Sigmoid colon (tissue), 7 donors: Measurements from ENCODE around the gene KRTAP4-8. TPM values are rescaled to one million over a fixed set of nuclear protein-coding genes. Genes with fewer than 3 reads are reported as not detected.
"Not testable (repeated sequence)": the region's sequence is repeated elsewhere in the genome, so short reads cannot be mapped to it uniquely, and the experiment has no call there.

ENCODE experiments used
- DNase-seq: peaks from one replicate; pipeline ENCODE4 v3.0.0-alpha.2; 2019
- H3K27ac ChIP-seq, 4 donors: fragments of 200-600 bp; sonication (generic); one replicate each; pipeline ENCODE4 v1.5.1; 2016 to 2019; ENCODE audit warnings: mild to moderate bottlenecking in 1 of 4
- H3K27me3 ChIP-seq, 3 donors: fragments of 200-600 bp; sonication (generic); one replicate each; pipeline ENCODE4 v1.5.1; 2019; ENCODE audit warnings: mild to moderate bottlenecking in 1 of 3
- H3K36me3 ChIP-seq, 4 donors: fragments of 200-600 bp; sonication (generic); one replicate each; pipeline ENCODE4 v1.5.1; 2016 to 2019
- H3K4me1 ChIP-seq, 4 donors: fragments of 200-600 bp; sonication (generic); one replicate each; pipeline ENCODE4 v1.5.1; 2017 to 2019
- H3K4me3 ChIP-seq, 4 donors: fragments of 200-600 bp; sonication (generic); one replicate each; pipeline ENCODE4 v1.5.1; 2017 to 2019; ENCODE audit warnings: mild to moderate bottlenecking in 2 of 4, moderate library complexity in 1 of 4
- H3K9me3 ChIP-seq, 4 donors: fragments of 200-600 bp in 3 of 4; sonication (generic) in 3 of 4; one replicate each; pipeline versions ENCODE4 v1.5.1 to v1.6.1; 2013 to 2019
- EP300 ChIP-seq, 4 donors: sonication (generic); formaldehyde crosslinking; IDR thresholded peaks; one replicate each; pipeline ENCODE4 v1.6.1; 2017; ENCODE audit warnings: antibody characterized with exemption in 4 of 4
- POLR2A ChIP-seq, 2 donors: fragments of 450-650 bp; IDR thresholded peaks; one replicate each; pipeline ENCODE4 v1.6.1; 2016; ENCODE audit warnings: antibody characterized with exemption in 2 of 2, mild to moderate bottlenecking in 2 of 2, moderate library complexity in 2 of 2
- POLR2AphosphoS5 ChIP-seq, 4 donors: sonication (generic); formaldehyde crosslinking; IDR thresholded peaks; one replicate each; pipeline ENCODE4 v1.6.1; 2017; ENCODE audit warnings: antibody characterized with exemption in 4 of 4
- WGBS, 2 donors: extraction: QIAGEN DNeasy Blood & Tissue Kit; methylation state at CpG; one replicate each; pipeline ENCODE4 v1.1.7; 2013; 5-methylcytosine and 5-hydroxymethylcytosine counted together
- intact Hi-C: fragments of 100-400 bp; cut with DNase I; formaldehyde crosslinking; loops from one replicate; pipeline ENCODE4 v1.15.1; 2023
- polyA plus RNA-seq, 3 donors: library from polyadenylated mRNA; stranded (reverse); fragments of 200-250 nt; gene quantifications; one replicate each; pipeline ENCODE4 v1.2.3, GENCODE V29; 2013
- total RNA-seq, 4 donors: library from RNA; depleted of rRNA; stranded (reverse); fragments of >200 nt; gene quantifications; one replicate each; pipeline ENCODE4 v1.1.0, GENCODE V29; 2016
- TF ChIP-seq, protein P1 (sequence below), 4 experiments: fragments of 450-650 bp in 3 of 4; fragments of 200-600 bp in 1 of 4; IDR thresholded peaks; one replicate each; pipeline ENCODE4 v1.5.1; 2016 to 2019; ENCODE audit warnings: antibody characterized with exemption in 4 of 4, mild to moderate bottlenecking in 3 of 4, moderate library complexity in 2 of 4
- donor health status: healthy with polysubstance abuse.
- donor health status: Bipolar disorder and iron deficiency.
- donor health status: healthy.

Gene KRTAP4-8
- total and polyA plus RNA-seq, 7 donors, result not detected

- no peak for DNase-seq
- H3K36me3 ChIP-seq, result no peaks in the 10 kb centered on the region
- intact Hi-C loops, result no loop called here
- no peaks in the 10 kb centered on the region for H3K27me3 ChIP-seq
- no peaks in the 10 kb centered on the region for H3K9me3 ChIP-seq
- no peak overlapping the region for H3K27ac ChIP-seq
- no peak overlapping the region for H3K4me3 ChIP-seq
- peaks cover 0 to 21% (median 9%) of the 10 kb centered on the region in 4 donors for H3K4me1 ChIP-seq
- WGBS, 2 donors, result 92 to 100% methylated on average over 1 of the region's 1 CpG
- TF ChIP-seq POLR2A (IDR thresholded peaks at IDR 0.05) (no peak), EP300 (IDR thresholded peaks at IDR 0.05) (no peak), POLR2AphosphoS5 (IDR thresholded peaks at IDR 0.05) (no peak)
- TF ChIP-seq, protein P1, sequence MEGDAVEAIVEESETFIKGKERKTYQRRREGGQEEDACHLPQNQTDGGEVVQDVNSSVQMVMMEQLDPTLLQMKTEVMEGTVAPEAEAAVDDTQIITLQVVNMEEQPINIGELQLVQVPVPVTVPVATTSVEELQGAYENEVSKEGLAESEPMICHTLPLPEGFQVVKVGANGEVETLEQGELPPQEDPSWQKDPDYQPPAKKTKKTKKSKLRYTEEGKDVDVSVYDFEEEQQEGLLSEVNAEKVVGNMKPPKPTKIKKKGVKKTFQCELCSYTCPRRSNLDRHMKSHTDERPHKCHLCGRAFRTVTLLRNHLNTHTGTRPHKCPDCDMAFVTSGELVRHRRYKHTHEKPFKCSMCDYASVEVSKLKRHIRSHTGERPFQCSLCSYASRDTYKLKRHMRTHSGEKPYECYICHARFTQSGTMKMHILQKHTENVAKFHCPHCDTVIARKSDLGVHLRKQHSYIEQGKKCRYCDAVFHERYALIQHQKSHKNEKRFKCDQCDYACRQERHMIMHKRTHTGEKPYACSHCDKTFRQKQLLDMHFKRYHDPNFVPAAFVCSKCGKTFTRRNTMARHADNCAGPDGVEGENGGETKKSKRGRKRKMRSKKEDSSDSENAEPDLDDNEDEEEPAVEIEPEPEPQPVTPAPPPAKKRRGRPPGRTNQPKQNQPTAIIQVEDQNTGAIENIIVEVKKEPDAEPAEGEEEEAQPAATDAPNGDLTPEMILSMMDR (IDR thresholded peaks at IDR 0.05), result no peak
These were observed 40.4 kb downstream of the KRTAP4-8 start for GRCh38 chr17:41057547-41057946.

GRCh38 chr17:41055130-41055529 is 42.8 kb downstream of the KRTAP4-8 start, which contains the start of gene KRTAP2-2:
Gene KRTAP2-2, minus strand, starts transcription at chr17:41055230. Its CDS starts 19 bp downstream, at chr17:41055211.
- H3K27ac ChIP-seq, intact Hi-C loops, H3K4me1 ChIP-seq, H3K9me3 ChIP-seq, H3K27me3 ChIP-seq, DNase-seq, H3K4me3 ChIP-seq, H3K36me3 ChIP-seq: not testable (repeated sequence)
- 48 to 71% methylated on average over 1 of the region's 6 CpGs for WGBS, 2 donors

GRCh38 chr17:41054556-41054955 is 43.4 kb downstream of the KRTAP4-8 start:
- 80 to 87% methylated on average over 9 of the region's 9 CpGs for WGBS, 2 donors
- H3K27me3 ChIP-seq, DNase-seq, intact Hi-C loops, H3K9me3 ChIP-seq, H3K4me3 ChIP-seq, H3K27ac ChIP-seq, H3K36me3 ChIP-seq, H3K4me1 ChIP-seq: not testable (repeated sequence)

DNA sequence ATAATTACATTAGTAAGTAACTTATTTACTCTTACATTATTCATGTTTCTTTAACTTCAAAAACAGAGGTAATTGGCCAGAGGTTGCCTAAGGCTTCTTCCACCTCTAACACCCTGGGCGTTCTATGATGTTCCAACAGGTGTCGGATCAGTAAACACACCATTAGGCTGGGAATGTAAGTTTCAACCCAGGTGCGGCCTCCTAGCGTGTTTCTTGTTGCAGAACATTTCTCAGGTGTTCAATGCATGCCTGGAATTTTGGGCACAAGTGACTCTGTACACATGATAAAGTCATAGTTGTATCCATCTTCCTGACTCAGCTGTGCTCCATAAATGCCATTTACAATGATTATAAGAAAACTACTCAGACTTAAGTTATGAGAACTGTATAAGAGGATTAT is 43.9 kb downstream of the KRTAP4-8 start:
- Histone ChIP-seq H3K36me3 (no peaks in the 10 kb centered on the region), H3K27me3 (peaks cover 0 to 8% (median 0%) of the 10 kb centered on the region in 3 donors), H3K9me3 (no peaks in the 10 kb centered on the region), H3K4me3 (no peak overlapping the region), H3K4me1 (no peaks in the 10 kb centered on the region), H3K27ac (no peak overlapping the region)
- intact Hi-C loops, result no loop called here
- WGBS, 2 donors, result 91% methylated on average over 4 of the region's 4 CpGs
- no peak for DNase-seq
- TF ChIP-seq POLR2AphosphoS5 (IDR thresholded peaks at IDR 0.05) (no peak), EP300 (IDR thresholded peaks at IDR 0.05) (no peak), POLR2A (IDR thresholded peaks at IDR 0.05) (no peak)
- TF ChIP-seq, protein P1 (IDR thresholded peaks at IDR 0.05), result no peak

GRCh38 chr17:41052566-41052965 is 45.4 kb downstream of the KRTAP4-8 start:
- H3K4me1 ChIP-seq, result no peaks in the 10 kb centered on the region
- intact Hi-C loops, result no loop called here
- no peak for DNase-seq
- no peaks in the 10 kb centered on the region for H3K36me3 ChIP-seq
- TF ChIP-seq EP300 (IDR thresholded peaks at IDR 0.05) (no peak), POLR2A (IDR thresholded peaks at IDR 0.05) (no peak), POLR2AphosphoS5 (IDR thresholded peaks at IDR 0.05) (no peak)
- TF ChIP-seq, protein P1 (IDR thresholded peaks at IDR 0.05), result no peak
- no peaks in the 10 kb centered on the region for H3K9me3 ChIP-seq
- H3K27me3 ChIP-seq, result peaks cover 0 to 19% (median 0%) of the 10 kb centered on the region in 3 donors
- H3K4me3 ChIP-seq, result no peak overlapping the region
- no peak overlapping the region for H3K27ac ChIP-seq

DNA sequence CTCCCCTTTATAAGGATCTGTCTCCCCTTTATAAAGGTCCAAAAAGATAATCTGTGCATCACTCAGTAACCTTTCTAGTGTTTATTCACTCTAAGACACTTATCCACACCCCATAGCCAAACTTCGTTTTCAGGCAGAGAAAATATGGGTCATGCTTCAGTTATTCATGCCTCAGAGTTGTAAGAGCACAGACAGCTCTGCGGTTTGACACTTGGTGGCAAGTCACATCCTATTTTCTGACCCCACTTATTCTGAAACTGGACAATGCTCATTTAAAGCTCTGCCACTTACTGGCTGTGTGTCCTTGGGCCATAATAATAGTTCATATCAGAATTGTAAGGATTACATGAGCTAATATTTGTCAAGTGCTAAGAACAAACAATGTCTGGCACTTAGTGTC is 48.8 kb downstream of the KRTAP4-8 start:
- Histone ChIP-seq H3K36me3 (no peaks in the 10 kb centered on the region), H3K4me3 (no peak overlapping the region), H3K27me3 (peaks cover 0 to 24% (median 0%) of the 10 kb centered on the region in 3 donors), H3K27ac (no peak overlapping the region), H3K9me3 (peaks cover 0 to 2% (median 0%) of the 10 kb centered on the region in 4 donors), H3K4me1 (no peaks in the 10 kb centered on the region)
- intact Hi-C loops, result no loop called here
- no peak for TF ChIP-seq EP300 (IDR thresholded peaks at IDR 0.05)
- no peak for TF ChIP-seq POLR2A (IDR thresholded peaks at IDR 0.05)
- no peak for TF ChIP-seq POLR2AphosphoS5 (IDR thresholded peaks at IDR 0.05)
- TF ChIP-seq, protein P1 (IDR thresholded peaks at IDR 0.05), result no peak
- WGBS, 2 donors, result 39 to 59% methylated on average over 2 of the region's 2 CpGs
- DNase-seq, result no peak
